TTC549 (cell line): Measurements from ENCODE around the gene TMEM128.
"Not testable (repeated sequence)": the region's sequence is repeated elsewhere in the genome, so short reads cannot be mapped to it uniquely, and the experiment has no call there.

Experiments used
- FAIRE-seq: peaks from 2 replicates; lab custom pipeline; 2012; peaks lifted over from hg19 to GRCh38; lab: Jason Lieb, UNC

TMEM128 gene

GRCh38 chr4:4248029-4248884, at the start of gene TMEM128:
Gene TMEM128, minus strand, starts transcription at chr4:4248223. Its CDS starts 21 bp downstream, at chr4:4248202.
- peak; percentile 13 for FAIRE-seq

- no peak for FAIRE-seq
Measured at GRCh38 chr4:4296283-4296846, 48.3 kb upstream of the TMEM128 start.

GRCh38 chr4:4293279-4293678, 45.3 kb upstream of the TMEM128 start:
- FAIRE-seq, result no peak

- FAIRE-seq, result no peak
Measured at GRCh38 chr4:4289941-4290850, 42.2 kb upstream of the TMEM128 start, which contains the start of the genes LYAR and ZBTB49. Gene LYAR, minus strand, starts transcription at chr4:4290154. Its CDS starts 6,412 bp downstream, at chr4:4283742. Gene ZBTB49, plus strand, starts transcription at chr4:4290251. Its CDS starts 9,695 bp downstream, at chr4:4299946.

- no peak for FAIRE-seq
Measured at GRCh38 chr4:4289597-4289940, 41.5 kb upstream of the TMEM128 start.

- no peak for FAIRE-seq
Measured at GRCh38 chr4:4289055-4289454, 41.0 kb upstream of the TMEM128 start.

GRCh38 chr4:4288098-4288497, 40.1 kb upstream of the TMEM128 start:
- no peak for FAIRE-seq

- FAIRE-seq, result no peak
Measured at GRCh38 chr4:4284827-4285618, 37.0 kb upstream of the TMEM128 start.

GRCh38 chr4:4281787-4282186, 33.8 kb upstream of the TMEM128 start:
- no peak for FAIRE-seq

GRCh38 chr4:4277531-4277930, 29.5 kb upstream of the TMEM128 start:
- no peak for FAIRE-seq

- FAIRE-seq, result no peak
Measured at GRCh38 chr4:4274226-4274625, 26.2 kb upstream of the TMEM128 start.

GRCh38 chr4:4271912-4272311, 23.9 kb upstream of the TMEM128 start:
- no peak for FAIRE-seq

GRCh38 chr4:4270529-4270928, 22.5 kb upstream of the TMEM128 start:
- no peak for FAIRE-seq

- FAIRE-seq, result no peak
Measured at GRCh38 chr4:4269856-4270255, 21.8 kb upstream of the TMEM128 start.

- FAIRE-seq, result no peak
Measured at GRCh38 chr4:4269331-4269731, 21.3 kb upstream of the TMEM128 start.

- no peak for FAIRE-seq
Measured at GRCh38 chr4:4268776-4269175, 20.8 kb upstream of the TMEM128 start.

GRCh38 chr4:4267981-4268380, 20.0 kb upstream of the TMEM128 start:
- FAIRE-seq, result no peak

- peak; percentile 71 for FAIRE-seq
Measured at GRCh38 chr4:4260185-4260751, 12.2 kb upstream of the TMEM128 start.

GRCh38 chr4:4259484-4260100, 11.6 kb upstream of the TMEM128 start:
- FAIRE-seq, result no peak

- not testable (repeated sequence) for FAIRE-seq
Measured at GRCh38 chr4:4257705-4258104, 9.7 kb upstream of the TMEM128 start.

GRCh38 chr4:4256799-4257198, 8.8 kb upstream of the TMEM128 start:
- FAIRE-seq, result no peak
